Kidney (tissue), 14 donors: ENCODE measurements around the gene DTX2. TPM values are rescaled to one million over a fixed set of nuclear protein-coding genes. Genes with fewer than 3 reads are reported as not detected.
"Not testable (repeated sequence)": the region's sequence is repeated elsewhere in the genome, so short reads cannot be mapped to it uniquely, and the experiment has no call there.

Source experiments
- DNase-seq, 5 donors: peaks; one replicate each; pipeline ENCODE4 v3.0.0-alpha.2; 2013 to 2020
- FAIRE-seq: peaks from 2 replicates; lab custom pipeline; 2012; peaks lifted over from hg19 to GRCh38; lab: Jason Lieb, UNC
- H3K27ac ChIP-seq, 2 donors: one replicate each; pipeline ENCODE4 v1.7.0; 2013; ENCODE audit warnings: low read depth in 2 of 2, low read length in 2 of 2, inconsistent platforms in 1 of 2
- H3K27me3 ChIP-seq: one replicate; pipeline ENCODE4 v1.7.1; 2013; ENCODE audit warnings: low read length, inconsistent platforms; ENCODE audit not compliant: control insufficient read depth, insufficient read depth
- H3K36me3 ChIP-seq, 3 donors: one replicate each; pipeline versions ENCODE4 v1.7.0 to v1.7.1; 2013; ENCODE audit warnings: low read length in 3 of 3, control low read depth in 1 of 3, inconsistent platforms in 1 of 3; ENCODE audit not compliant: insufficient read depth in 3 of 3, control insufficient read depth in 2 of 3
- H3K4me1 ChIP-seq, 3 donors: one replicate each; pipeline versions ENCODE4 v1.7.0 to v1.7.1; 2013; ENCODE audit warnings: low read length in 3 of 3, inconsistent platforms in 1 of 3, low read depth in 1 of 3; ENCODE audit not compliant: control insufficient read depth in 2 of 3, insufficient read depth in 2 of 3
- H3K4me3 ChIP-seq, 3 donors: one replicate each; pipeline versions ENCODE4 v1.7.0 to v1.8.1; 2013; ENCODE audit warnings: low read length in 3 of 3, control low read depth in 1 of 3, inconsistent platforms in 1 of 3
- H3K9ac ChIP-seq, 3 donors: one replicate each; pipeline versions ENCODE4 v1.7.0 to v1.7.1; 2013; ENCODE audit warnings: low read length in 3 of 3, control low read depth in 1 of 3, inconsistent platforms in 1 of 3
- H3K9me3 ChIP-seq, 3 donors: one replicate each; pipeline versions ENCODE4 v1.7.0 to v1.7.1; 2013; ENCODE audit warnings: low read length in 3 of 3, control low read depth in 1 of 3, inconsistent platforms in 1 of 3; ENCODE audit not compliant: control insufficient read depth in 2 of 3, insufficient read depth in 1 of 3
- intact Hi-C: fragments of 100-400 bp; cut with DNase I; formaldehyde crosslinking; loops from one replicate; pipeline ENCODE4 v1.11.1; 2022
- polyA plus RNA-seq: library from polyadenylated mRNA; stranded (reverse); fragments of 350-450 nt; fragmentation: Illumina TruSeq; extraction: RNeasy Lipid Tissue Mini Kit (QIAGEN cat#74804); gene quantifications from one replicate; pipeline ENCODE4 v1.2.3, GENCODE V29; 2014; ENCODE audit warnings: low read depth, low replicate concordance; ENCODE audit not compliant: insufficient read depth
- total RNA-seq: library from RNA; stranded (reverse); fragmentation: NEBNext Ultra II Directional; extraction: Animal tissue kit (Norgen Biotek cat#: 25700); gene quantifications from one replicate; pipeline ENCODE4 v1.2.1, GENCODE V29; 2021
- TF ChIP-seq, protein P1 (sequence below): IDR thresholded peaks from 3 replicates; pipeline ENCODE4 v1.5.1; 2012; ENCODE audit warnings: mild to moderate bottlenecking, moderate library complexity, borderline replicate concordance; ENCODE audit not compliant: insufficient read depth; ENCODE audit errors: extremely low read depth
- donor health status: control.
- donor health status: control.
- donor health status: control.
- donor health status: control.
- donor health status: control.
- donor health status: DM: yes; HTN: yes; CAD: no.
- donor health status: Normal renal cell carcinoma (clear cell type).

The DTX2 gene
- total and polyA plus RNA-seq, 2 donors from 2014 or later: 8.1 to 21.6 TPM

- H3K27me3 ChIP-seq: no peaks in the 10 kb centered on the region
- intact Hi-C loops: no loop called here
- no peak overlapping the region for H3K27ac ChIP-seq
- no peaks in the 10 kb centered on the region for H3K9me3 ChIP-seq
- no peak overlapping the region for H3K9ac ChIP-seq
- no peaks in the 10 kb centered on the region for H3K4me1 ChIP-seq
- no peaks in the 10 kb centered on the region for H3K36me3 ChIP-seq
- FAIRE-seq (no peak), DNase-seq (peak in 3 of 5 donors; percentile 12 to 82 (median 42))
- TF ChIP-seq, protein P1, sequence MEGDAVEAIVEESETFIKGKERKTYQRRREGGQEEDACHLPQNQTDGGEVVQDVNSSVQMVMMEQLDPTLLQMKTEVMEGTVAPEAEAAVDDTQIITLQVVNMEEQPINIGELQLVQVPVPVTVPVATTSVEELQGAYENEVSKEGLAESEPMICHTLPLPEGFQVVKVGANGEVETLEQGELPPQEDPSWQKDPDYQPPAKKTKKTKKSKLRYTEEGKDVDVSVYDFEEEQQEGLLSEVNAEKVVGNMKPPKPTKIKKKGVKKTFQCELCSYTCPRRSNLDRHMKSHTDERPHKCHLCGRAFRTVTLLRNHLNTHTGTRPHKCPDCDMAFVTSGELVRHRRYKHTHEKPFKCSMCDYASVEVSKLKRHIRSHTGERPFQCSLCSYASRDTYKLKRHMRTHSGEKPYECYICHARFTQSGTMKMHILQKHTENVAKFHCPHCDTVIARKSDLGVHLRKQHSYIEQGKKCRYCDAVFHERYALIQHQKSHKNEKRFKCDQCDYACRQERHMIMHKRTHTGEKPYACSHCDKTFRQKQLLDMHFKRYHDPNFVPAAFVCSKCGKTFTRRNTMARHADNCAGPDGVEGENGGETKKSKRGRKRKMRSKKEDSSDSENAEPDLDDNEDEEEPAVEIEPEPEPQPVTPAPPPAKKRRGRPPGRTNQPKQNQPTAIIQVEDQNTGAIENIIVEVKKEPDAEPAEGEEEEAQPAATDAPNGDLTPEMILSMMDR: no peak
- no peak overlapping the region for H3K4me3 ChIP-seq
Observed at GRCh38 chr7:76515999-76516443, 54.5 kb downstream of the DTX2 start.

GRCh38 chr7:76516932-76517331 is 55.4 kb downstream of the DTX2 start:
- FAIRE-seq, intact Hi-C loops, H3K27ac ChIP-seq, H3K36me3 ChIP-seq, H3K9me3 ChIP-seq, H3K27me3 ChIP-seq, H3K4me3 ChIP-seq, H3K4me1 ChIP-seq, H3K9ac ChIP-seq: not testable (repeated sequence)
- peak in 1 of 5 donors; percentile 21 for DNase-seq

DNA sequence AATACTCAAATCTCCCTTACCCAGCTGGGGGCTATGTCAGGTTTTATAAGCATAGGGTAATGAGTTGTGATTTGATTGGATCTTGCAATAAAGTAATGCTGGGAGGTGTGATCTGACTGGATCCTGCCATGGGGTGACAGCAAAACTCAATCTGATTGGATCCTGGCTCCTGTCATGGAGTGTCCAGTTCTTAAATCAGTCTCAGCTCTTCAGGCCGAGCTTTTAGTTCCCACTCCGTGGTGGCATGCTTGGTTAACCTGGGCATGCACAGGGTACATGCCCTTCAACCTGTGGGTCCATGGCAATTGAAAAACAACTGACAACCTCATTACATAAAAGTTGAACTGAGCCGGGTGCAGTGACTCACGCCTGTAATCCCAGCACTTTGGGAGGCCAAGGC is 64.7 kb downstream of the DTX2 start:
- H3K9me3 ChIP-seq, H3K4me1 ChIP-seq, FAIRE-seq, H3K27me3 ChIP-seq, H3K27ac ChIP-seq, H3K36me3 ChIP-seq, intact Hi-C loops, DNase-seq, H3K4me3 ChIP-seq, H3K9ac ChIP-seq: not testable (repeated sequence)

DNA sequence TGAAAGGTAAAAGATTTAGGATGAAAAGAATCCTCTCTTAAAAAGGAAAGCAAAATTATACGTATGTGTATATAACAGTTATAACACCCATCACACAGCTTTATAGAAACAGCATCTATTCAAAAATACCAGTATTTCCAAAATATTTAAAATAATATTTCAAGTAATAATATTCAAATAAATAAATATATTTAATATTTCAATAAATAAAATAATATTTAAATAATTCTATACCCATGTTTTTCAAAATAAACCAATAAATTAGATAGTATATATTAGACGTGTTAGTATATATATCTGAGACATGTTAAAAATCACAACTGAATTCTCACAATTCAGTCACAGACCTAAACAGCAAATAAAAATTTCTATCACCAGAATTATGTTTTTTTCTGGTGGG is 70.1 kb downstream of the DTX2 start:
- H3K4me3 ChIP-seq, intact Hi-C loops, H3K9me3 ChIP-seq, H3K4me1 ChIP-seq, H3K36me3 ChIP-seq, DNase-seq, H3K27me3 ChIP-seq, H3K9ac ChIP-seq, H3K27ac ChIP-seq, FAIRE-seq: not testable (repeated sequence)

- intact Hi-C loops, DNase-seq, H3K27ac ChIP-seq, H3K36me3 ChIP-seq, FAIRE-seq, H3K9ac ChIP-seq, H3K4me1 ChIP-seq, H3K9me3 ChIP-seq, H3K4me3 ChIP-seq, H3K27me3 ChIP-seq: not testable (repeated sequence)
Observed at GRCh38 chr7:76543197-76543596, 81.7 kb downstream of the DTX2 start, which contains the start of gene SPDYE16. Gene SPDYE16 (minus strand): TSS chr7:76543297. CDS start chr7:76541459, 1,838 bp downstream.

- H3K27me3 ChIP-seq, H3K4me1 ChIP-seq, H3K9me3 ChIP-seq, FAIRE-seq, H3K36me3 ChIP-seq, intact Hi-C loops: not testable (repeated sequence)
- H3K9ac ChIP-seq: peak overlapping the region; percentile 26 to 65 (median 55)
- peak overlapping the region; percentile 80 to 82 for H3K27ac ChIP-seq
- DNase-seq: peak; percentile 91 to 97 (median 94)
- peak overlapping the region; percentile 57 to 72 (median 70) for H3K4me3 ChIP-seq
Observed at GRCh38 chr7:76549025-76549854, 87.7 kb downstream of the DTX2 start.

- H3K4me1 ChIP-seq, H3K27me3 ChIP-seq, DNase-seq, intact Hi-C loops, FAIRE-seq, H3K9me3 ChIP-seq, H3K36me3 ChIP-seq: not testable (repeated sequence)
- Histone ChIP-seq H3K9ac (peak overlapping the region; percentile 23 to 65 (median 55)), H3K4me3 (peak overlapping the region; percentile 57 to 72 (median 70)), H3K27ac (peak overlapping the region; percentile 80 to 82)
Observed at GRCh38 chr7:76549855-76550248, 88.3 kb downstream of the DTX2 start.
